Loucy (cell line): ENCODE measurements around the gene SLITRK2.

Experiments
- EZH2phosphoT487 ChIP-seq: fragments of 200-600 bp; IDR thresholded peaks from 2 replicates; pipeline ENCODE4 v1.6.1; 2018; ENCODE audit warnings: antibody characterized with exemption, mild to moderate bottlenecking, moderate library complexity, borderline replicate concordance
- TF ChIP-seq, protein P1 (sequence below): fragments of 200-600 bp; sonication (generic); conservative IDR thresholded peaks from 2 replicates; pipeline ENCODE4 v1.5.1; 2014; ENCODE audit warnings: mild to moderate bottlenecking, antibody characterized with exemption, low read length

DNA sequence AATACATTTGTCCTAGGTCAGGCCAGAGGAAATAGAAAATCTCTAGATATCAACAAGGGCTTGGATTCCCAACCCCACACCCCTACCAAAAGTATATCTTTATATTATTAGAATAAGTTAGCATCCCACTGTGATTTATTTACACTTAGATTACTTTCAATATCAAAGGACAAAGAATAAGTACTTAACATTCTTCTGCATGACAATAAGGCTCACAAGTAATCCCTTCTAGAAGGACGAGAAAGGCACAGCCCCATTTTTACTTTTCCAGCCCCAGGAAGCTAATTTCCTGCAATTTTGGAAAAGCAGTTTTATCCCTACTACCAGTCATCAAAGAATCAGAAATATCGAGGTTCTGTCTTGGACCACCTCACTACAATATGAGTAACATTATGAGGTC lies 14.1 kb upstream of the SLITRK2 start:
- TF ChIP-seq, protein P1, sequence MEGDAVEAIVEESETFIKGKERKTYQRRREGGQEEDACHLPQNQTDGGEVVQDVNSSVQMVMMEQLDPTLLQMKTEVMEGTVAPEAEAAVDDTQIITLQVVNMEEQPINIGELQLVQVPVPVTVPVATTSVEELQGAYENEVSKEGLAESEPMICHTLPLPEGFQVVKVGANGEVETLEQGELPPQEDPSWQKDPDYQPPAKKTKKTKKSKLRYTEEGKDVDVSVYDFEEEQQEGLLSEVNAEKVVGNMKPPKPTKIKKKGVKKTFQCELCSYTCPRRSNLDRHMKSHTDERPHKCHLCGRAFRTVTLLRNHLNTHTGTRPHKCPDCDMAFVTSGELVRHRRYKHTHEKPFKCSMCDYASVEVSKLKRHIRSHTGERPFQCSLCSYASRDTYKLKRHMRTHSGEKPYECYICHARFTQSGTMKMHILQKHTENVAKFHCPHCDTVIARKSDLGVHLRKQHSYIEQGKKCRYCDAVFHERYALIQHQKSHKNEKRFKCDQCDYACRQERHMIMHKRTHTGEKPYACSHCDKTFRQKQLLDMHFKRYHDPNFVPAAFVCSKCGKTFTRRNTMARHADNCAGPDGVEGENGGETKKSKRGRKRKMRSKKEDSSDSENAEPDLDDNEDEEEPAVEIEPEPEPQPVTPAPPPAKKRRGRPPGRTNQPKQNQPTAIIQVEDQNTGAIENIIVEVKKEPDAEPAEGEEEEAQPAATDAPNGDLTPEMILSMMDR = no peak
- TF ChIP-seq EZH2phosphoT487 = no peak
